Activated CD4-positive, CD25-positive, alpha-beta regulatory T cell (primary cell): ENCODE data around the gene SPATA9.

Experiments
- DNase-seq, 4 experiments: peaks; one replicate each; lab custom pipeline; 2025; lab: John Stamatoyannopoulos, UW

SPATA9 gene, protein sequence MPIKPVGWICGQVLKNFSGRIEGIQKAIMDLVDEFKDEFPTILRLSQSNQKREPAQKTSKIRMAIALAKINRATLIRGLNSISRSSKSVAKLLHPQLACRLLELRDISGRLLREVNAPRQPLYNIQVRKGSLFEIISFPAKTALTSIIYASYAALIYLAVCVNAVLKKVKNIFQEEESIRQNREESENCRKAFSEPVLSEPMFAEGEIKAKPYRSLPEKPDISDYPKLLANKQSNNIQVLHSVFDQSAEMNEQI

DNA sequence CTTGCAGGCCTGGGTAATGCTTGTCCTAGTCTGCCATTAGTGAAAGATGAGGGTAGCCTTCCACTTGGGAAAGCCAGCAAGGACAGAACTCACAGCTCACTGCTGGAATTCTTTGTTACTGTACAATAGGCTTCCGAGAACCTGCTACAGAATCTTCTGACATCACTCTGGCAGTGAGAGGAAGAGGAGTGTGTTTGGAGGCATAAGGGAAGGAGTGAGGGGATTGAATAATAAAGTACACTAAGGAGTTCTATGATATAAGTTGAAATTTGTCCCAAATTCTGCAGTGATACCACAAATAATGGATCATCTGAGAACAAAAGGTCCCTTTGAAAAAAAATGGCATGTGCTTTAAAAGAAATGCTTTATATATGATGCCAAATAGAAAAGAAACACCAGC is at the start of gene SPATA9:
TSS of gene SPATA9 (minus strand) at position 101 of the 400 bp plus-strand sequence. CDS start 137 bp downstream, outside the sequence.
- no peak for DNase-seq

DNA sequence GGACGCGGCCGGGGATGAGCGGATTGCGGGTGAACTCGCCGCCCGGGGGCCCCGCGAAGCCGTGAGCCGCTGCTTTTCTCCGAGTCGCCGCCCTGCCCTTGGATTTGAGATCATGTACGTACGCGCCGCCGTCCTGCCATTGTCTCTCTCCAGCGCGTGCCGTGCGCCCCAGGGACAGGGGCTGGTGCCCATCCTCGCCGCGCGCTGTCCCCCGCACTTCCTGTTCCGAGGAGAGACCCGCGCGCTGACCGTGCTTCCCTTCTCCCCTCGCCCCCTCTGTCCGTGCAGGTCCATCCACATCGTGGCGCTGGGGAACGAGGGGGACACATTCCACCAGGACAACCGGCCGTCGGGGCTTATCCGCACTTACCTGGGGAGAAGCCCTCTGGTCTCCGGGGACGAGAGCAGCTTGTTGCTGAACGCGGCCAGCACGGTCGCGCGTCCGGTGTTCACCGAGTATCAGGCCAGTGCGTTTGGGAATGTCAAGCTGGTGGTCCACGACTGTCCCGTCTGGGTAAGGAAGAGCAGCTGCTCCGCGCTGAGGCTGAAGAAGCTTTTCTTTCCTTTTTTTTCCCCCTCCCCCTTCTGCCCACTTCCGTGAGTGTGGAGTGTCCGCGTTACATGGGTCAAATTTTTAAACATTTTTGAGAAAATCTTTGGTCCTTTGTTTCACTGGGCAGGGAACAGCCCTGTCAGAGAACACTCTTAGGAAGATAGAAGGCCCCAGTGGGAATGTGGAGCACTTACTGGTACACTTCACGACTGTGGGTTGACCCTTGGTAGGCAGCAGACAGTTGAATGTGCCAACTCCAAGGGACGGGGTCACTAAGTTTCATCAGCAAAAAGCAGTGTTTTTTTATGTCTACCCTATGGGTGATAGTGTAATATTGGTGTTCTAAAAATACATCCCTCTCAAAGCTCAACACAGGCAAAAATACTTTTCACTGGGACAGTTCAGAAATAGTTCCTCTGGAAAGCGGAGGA is 49.1 kb upstream of the SPATA9 start:
- DNase-seq: no peak

DNA sequence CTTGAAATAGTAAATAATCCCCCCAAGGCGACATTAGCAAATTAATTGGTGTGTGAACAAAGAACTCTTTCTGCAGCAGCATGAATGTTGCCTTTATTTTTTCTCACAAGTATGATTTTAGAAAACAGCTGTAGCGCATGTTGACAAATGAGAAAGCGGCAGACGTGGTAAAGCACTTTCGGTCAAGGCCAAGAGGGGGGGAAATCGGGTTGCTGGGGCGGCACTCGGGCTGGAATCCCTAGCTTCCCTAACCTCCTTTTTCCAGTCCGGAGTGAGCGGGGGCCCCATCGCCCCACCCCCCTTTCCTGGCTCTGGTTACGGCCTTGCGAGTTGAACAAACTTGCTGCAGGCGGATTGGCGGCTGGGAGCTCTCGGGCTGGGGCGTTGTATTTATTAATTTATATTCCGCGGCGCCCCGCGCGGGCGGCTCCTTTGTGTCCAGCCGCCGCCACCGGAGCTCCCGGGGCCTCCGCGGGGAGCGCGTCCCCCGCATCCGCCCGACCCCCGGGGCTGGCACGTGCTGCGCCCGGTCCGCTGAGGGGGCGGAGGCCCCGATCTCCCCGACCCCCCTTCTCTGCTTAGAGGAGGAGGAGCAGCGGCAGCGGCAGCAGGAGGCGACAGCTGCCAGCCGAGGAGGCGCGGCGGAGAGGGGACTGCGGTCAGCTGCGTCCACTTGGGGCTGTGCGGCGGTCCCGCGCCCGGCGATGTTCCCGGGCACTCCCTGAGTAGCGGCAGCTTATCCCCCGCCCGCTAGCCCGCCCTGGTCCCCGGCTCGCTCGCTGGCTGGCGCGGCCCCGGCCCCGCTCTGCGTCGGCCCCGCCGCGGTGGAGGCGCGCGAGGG is 48.2 kb upstream of the SPATA9 start, which contains the start of gene RHOBTB3:
TSS of gene RHOBTB3 (plus strand) at position 607 of the 841 bp plus-strand sequence. CDS start 347 bp downstream, outside the sequence.
- no peak for DNase-seq

DNA sequence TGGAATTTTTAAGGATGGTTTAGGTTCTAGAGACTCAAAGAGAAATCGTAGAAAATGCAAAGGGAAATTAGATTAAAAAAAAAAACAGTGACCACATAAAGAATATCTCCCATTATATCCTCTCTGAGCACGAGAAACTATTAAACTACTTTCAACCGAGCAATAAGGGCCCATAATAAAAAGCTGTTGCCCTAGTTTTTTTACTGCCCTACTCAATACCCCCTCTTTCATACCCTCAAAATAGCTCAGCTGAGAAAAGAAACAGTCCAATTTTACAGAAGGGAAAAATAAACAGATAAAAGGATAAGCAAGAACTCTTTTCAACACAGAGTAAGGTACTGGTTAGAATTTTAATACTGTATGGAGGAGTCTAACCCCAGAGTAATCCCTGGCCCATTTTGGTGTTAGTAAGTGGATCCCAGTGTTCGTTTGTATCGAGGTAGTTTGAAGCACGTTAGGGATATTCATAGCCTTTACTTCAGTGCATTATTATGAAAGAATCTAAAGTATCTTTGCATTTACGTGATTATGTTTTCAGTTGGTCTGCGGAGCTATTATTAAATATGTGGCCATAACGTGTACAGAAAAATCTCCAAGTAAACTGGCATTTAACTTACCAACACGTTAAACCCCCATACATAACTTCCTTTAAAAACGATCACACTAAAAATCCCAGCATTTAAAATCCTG is 47.4 kb upstream of the SPATA9 start:
- DNase-seq: no peak

DNA sequence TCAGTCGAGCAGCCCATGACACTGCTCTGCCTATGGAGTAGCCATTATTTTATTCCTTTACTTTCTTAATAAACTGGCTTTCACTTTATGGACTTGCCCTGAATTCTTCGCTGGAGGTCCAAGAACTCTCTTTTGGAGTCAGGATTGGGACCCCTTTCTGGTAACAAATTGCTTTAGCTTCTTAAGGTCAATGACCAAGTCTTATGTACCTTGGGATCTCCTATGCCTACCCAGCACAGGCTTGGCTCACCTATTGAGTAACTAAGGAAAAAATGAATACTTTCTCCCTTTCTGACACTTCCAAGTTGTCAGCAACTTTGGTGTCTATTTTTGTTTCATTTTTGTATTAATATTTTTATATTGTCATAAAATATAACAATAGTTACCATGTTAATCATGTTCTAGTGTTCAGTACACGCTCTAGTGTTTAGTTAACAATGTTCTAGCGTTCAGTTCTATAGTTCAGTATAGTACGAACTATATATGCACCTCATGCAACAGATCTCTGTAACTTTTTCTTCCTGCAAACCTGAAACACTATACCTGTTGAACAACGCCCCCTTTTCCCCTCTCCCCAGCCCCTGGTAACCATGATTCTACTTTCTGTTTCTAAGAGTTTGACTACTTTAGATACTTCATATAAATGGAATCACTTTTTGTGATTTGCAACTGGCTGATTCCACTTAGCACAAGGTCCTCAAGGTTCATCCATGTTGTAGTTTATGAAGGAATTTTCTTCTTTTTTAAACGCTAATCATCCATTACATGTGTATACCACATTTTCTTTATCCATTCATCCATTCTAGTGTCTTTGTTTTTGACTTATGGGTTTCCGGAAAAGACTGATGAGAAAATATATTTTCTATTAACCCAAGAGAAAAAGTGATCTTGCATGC is 46.6 kb upstream of the SPATA9 start:
- no peak for DNase-seq

DNA sequence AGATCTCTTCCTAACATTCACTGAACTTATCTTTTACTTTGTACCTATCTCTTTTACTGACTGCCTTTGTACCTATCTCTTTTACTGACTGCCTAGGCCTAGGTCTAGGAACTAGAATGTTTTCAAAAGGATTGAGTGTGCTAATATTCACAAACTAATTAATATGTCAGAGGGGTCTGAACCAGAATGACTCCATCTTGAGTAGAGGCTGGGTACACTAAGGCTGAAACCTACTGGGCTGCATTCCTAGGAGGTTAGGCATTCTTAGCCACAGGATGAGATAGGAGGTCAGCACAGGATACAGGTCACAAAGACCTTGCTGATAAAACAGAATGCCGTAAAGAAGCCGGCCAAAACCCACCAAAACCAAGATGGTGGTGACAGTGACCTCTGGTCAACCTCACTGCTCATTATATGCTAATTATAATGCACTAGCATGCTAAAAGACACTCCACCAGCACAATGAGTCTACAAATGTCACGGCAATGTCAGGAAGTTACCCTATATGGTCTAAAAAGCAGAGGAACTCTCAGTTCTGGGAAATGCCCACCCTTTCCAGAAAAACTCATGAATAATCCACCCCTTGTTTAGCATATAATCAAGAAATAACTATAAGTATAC is 45.8 kb upstream of the SPATA9 start:
- no peak for DNase-seq

DNA sequence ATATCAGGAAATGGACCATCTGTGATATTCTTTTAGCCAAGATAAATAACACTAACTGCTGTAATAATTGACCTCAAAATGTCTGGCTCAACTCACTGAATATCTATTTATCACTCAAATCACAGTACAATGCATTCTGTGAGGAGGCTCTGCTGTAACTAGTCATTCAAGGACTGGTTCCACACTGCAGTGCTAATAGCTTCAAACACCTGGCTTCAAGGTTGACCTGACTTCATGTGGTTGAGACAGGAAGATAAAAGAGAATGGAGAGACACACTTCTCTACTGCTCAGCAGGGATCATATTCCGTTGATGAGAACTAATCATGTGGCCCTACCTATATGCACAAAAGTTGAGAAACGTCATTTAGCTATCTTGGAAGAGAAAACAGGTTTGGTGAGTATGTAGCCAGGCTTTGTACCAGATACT is 45.0 kb upstream of the SPATA9 start:
- DNase-seq: no peak

DNA sequence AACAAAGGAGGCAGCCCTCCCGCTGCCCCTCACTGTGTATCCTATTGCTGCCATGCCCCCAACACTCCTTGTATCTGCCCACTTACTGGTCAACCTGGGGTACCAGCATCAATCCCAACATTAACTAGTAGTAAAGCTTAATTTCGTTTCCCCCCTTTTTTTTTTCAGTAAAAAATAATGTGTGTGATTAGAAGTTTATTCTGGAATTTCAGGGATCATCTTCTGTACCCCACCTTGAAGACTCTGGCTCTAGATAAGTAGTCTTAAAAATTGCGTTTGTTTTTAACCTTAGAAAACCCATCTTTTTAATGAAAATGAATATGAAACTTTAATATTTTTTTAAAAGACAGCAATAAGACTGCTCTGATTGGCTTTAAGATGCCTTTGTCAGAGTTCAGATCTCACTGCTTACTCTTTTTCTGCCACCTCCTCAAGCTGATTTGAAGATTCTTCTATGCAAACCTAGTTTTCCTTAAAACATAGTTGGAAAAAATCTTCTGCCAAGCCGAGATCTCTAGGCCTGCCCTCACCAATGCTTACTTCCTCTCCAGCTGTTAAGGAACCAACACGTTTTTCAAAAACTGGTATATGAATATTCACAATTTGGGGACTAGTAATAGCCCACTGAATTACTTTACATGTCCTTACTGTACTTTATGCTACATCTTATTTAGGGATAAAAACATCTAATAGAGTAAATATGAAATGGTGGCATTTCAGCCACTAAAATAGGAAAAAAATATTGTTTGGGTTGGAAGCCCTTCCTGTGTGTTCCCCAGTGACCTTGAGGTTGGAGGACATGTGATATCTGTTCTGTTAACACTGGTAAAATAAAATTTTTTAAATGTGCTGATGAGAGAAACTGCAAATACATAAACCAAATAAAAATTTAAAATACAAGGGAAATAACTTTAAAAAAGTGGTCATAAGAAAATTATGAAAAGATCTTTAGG is 44.3 kb upstream of the SPATA9 start:
- DNase-seq: no peak

DNA sequence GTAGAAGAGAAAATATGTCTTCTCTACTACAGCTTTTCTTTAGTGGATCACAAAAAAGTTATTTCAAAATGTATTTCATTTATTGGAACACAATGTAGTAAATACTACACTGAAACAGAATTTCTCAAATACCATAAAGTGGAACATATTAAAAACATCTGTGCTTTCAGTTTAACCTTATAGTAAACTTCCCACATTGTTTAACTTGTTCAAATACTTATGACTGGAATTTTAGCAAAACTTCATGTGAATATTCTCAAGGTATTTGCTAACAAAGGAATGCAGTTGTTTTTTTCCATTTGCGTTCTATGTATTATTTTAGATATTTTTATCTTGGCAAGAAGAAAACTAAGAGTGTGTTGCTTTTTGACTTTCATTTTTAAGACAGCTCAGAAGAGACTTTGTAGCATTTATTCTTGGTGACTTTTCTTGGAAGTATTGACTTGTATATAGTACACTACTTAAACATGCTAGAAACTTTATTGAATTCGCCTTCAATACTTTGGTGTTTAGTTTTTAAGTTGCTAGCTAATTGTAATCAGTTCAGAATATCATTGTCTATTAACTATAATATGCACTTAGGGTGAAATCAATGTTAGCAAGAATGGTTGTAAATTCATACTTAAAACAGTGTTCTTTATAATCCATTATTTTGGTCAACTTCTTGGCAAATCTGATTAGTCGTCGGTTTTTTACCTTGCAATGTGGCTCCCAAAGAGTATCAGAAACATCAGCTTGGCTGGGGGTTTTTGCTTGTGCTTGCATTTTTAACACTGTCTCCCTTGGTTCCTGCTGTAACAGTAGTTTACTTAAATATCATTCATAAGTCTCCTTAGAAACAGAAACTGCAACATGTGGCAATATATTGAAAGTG is 43.4 kb upstream of the SPATA9 start:
- no peak for DNase-seq

DNA sequence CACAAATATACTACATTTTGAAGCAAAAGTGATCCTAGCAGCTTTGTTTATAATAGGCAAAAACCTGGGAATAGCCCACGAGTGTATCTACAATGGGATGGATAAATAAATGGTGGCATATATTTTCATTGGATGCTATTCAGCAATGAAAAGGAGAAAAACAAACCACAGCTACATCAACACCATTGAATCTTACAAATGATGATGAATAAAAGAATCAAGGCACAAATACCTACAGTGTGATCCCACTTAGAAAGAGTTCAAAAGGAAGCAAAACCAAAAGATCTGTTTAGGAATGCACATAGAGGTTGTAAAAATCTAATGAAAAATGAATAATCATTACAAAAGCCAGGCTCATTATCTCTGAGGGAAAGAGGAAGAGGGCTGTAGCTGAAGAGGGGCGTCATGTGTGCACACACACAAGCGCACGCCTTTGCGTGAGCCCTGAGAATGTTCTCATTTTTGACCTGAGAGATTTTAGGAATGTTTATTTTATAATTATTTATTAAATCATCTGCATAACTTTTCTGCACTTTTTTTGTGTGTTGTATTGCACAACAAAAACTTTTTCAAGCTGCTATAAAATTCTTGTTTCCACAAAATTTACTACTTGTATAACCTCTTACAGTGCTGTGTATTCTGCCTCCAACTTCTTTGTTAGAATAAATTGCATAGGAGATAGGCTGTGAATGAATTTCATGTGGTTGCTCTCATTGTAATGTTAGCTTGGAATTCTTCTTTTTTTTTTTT is 42.5 kb upstream of the SPATA9 start:
- no peak for DNase-seq

DNA sequence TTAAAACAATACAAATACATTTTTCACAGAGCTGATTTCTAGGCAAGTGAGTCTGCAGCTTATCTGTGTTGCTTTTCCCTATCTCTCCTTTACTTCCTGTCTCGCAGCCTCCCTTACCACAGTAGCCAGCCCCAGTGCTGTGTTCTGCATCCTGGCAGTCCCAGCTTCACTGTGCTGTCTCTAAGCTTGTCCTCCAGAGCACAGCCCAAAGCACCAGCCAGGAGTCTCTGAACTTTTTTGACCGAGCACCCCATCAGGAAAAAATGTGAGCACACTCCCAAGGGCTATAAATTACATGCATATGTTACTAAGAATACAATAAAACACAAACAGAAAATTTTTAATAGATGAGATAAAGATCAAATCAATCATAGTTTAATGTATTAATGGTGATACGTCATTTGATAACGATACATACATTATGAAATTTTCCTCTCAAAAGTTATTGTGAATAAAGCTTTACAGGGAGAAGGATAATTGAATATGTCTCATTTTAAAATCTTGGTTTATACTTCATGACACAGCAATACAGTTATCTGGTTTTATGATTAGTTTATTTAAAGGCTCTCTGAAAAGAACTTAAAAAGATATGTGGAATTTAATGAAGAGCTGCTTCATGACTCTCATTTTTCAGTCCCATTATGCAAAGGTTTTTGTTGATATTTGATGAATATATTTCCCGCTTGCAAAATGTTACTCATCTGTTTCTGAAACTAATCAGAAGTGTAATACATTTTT is 41.0 kb upstream of the SPATA9 start:
- no peak for DNase-seq

DNA sequence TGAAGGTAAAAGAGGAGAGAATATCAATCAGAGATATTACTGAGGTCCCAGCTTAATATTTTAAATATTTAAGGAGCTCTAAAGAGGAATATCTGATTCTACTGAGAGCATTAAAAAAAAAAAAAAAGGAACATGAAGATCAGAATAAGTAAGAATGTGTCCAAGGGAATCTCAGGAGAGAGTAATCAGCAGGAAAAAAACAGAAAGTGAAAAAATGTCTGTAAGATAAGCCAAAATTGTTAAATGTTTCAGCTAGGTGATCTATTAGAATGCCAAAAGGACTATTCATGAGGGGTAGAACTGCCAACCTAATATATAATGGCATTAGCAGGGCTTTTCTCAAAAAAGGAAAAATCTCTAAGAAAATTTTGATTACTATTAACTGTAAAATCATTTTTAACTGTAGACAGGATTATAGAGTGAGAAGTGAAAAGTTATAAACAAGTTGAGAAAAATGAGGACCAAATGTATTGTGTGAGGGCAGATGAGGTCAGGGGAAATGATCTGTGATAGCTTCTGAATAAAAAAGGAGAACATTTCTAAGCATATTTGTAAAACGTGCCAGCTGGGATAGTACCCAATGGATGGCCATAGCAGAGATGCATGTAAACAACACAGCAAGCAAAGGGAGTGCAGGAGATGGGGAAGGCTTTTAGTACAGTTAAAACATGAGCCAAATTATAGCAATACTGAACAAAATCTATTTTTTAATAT is 38.9 kb upstream of the SPATA9 start:
- DNase-seq: no peak

DNA sequence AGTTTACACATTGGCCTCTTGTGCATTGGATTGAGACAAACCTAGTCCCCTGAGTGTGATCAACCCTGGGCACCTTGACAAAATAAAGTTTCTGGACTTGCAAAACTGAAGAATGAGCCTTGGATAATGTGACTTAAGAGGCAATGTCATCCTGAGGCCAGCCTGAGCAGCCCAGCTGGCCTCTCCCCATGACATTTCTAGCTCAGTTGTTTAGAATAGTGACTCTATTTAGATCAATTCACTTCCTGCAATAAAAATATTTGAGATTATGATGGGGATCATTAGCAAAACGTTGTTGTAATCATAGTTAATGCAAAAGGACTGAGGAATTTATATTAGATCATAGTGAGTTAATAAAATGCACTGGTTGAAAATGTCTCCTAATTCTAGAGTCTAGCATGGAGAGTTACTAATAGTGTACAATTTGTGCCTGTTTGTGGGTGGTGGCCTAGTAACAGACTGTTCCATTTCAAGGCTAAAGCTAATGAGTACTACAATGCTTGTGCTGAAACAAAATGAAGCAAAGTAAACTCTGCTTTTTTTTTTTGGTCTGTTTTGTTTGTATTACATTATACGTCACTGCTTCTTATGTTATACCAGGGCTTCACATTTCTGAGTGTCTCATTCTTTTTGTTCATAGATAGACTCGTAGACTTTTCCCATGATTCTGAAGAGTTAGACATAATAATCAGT is 37.4 kb upstream of the SPATA9 start:
- no peak for DNase-seq

DNA sequence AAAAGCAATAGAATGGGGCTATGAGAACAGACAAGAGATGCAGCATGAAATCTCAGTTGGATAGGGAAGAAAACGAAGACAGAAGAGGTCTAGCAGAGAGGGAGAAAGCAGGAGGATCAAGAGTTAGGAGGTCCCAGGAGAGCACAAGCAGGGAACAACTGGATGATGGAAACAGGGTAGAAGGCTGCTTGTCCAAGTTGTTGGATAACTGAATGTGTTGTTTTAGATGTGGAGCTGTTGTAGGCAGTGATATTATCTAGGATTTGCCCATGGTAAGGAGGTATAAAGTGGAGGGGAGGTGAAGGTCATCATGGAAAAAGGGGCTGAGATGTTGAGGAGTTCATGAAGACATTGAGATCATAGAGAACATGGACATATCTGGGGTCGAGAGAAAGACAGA is 35.9 kb upstream of the SPATA9 start:
- no peak for DNase-seq

DNA sequence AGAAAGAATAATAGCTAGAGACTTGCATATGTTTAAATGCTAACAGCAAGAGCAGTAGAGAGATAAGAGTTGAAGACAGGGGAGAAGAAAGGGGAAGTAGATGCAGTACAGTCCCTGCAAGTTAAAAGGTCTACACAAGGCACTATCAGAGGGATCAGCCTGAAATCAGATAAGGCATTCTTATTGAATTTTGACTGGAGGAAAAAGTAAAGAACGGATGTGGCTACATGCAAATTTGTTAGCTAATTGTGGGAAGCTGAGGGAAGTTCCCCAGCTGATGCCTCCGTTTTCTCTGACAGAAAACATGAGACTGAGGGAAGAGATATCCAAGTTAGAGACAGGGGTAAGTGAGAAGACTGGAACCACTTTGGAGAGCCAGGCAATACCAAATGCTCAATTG is 35.4 kb upstream of the SPATA9 start:
- no peak for DNase-seq
